IMR-90 (cell line): ENCODE data around the gene SBK3.

Experiments used
- BHLHE40 ChIP-seq: fragments of 150-350 bp; IDR thresholded peaks from 2 replicates; pipeline ENCODE4 v1.6.1; 2016; ENCODE audit warnings: mild to moderate bottlenecking, low read depth, low read length
- CEBPB ChIP-seq: IDR thresholded peaks from 2 replicates; pipeline ENCODE4 v1.6.1; 2012; ENCODE audit warnings: low read depth, low read length, improper control_type of control experiment
- CHD1 ChIP-seq: IDR thresholded peaks from 2 replicates; pipeline ENCODE4 v1.6.1; 2012; ENCODE audit warnings: low read depth, low read length, improper control_type of control experiment
- POLR2A ChIP-seq: IDR thresholded peaks from 2 replicates; pipeline ENCODE4 v1.6.1; 2012; ENCODE audit warnings: mild to moderate bottlenecking, low read depth, low read length
- RAD21 ChIP-seq: IDR thresholded peaks from 2 replicates; pipeline ENCODE4 v1.6.1; 2012; ENCODE audit warnings: low read length, improper control_type of control experiment
- RCOR1 ChIP-seq: IDR thresholded peaks from 2 replicates; pipeline ENCODE4 v1.6.1; 2012; ENCODE audit warnings: mild to moderate bottlenecking, low read length, improper control_type of control experiment; ENCODE audit not compliant: insufficient replicate concordance
- RFX5 ChIP-seq: IDR thresholded peaks from 2 replicates; pipeline ENCODE4 v1.8.0; 2012; ENCODE audit warnings: low read depth, mild to moderate bottlenecking, low read length, moderate library complexity
- SMC3 ChIP-seq: fragments of 150-350 bp; IDR thresholded peaks from 2 replicates; pipeline ENCODE4 v1.6.1; 2016; ENCODE audit warnings: low read depth, mild to moderate bottlenecking, antibody characterized with exemption, low read length, moderate library complexity
- TF ChIP-seq, protein P1 (sequence below): conservative IDR thresholded peaks from 2 replicates; pipeline ENCODE4 v1.5.1; 2012; ENCODE audit warnings: mild to moderate bottlenecking, low read depth, low read length, improper control_type of control experiment
- TF ChIP-seq, protein P2 (sequence below): fragments of 150-350 bp; IDR thresholded peaks from 2 replicates; pipeline ENCODE4 v1.6.1; 2017; ENCODE audit warnings: mild to moderate bottlenecking, antibody characterized with exemption, low read length, low read depth

DNA sequence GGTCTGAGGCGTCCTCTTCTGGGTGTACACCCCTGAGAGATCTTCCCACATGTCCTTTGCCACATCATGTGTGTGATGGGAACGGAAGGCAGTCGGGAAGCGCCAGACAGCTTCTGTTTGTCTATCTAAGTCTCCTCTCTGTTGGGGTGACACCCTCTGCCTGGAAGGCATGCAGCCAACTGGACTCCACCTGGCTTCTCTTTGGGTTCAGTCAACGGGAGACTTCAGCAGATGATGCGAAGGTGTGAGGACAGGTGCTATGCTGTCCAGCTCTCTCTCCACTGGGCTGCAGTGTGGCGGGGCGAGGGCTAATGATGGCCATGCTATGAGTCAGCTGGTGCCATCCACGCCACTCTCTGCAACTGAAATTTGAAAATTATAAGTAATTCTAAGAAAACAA is 14.3 kb upstream of the SBK3 start:
- TF ChIP-seq, protein P1, sequence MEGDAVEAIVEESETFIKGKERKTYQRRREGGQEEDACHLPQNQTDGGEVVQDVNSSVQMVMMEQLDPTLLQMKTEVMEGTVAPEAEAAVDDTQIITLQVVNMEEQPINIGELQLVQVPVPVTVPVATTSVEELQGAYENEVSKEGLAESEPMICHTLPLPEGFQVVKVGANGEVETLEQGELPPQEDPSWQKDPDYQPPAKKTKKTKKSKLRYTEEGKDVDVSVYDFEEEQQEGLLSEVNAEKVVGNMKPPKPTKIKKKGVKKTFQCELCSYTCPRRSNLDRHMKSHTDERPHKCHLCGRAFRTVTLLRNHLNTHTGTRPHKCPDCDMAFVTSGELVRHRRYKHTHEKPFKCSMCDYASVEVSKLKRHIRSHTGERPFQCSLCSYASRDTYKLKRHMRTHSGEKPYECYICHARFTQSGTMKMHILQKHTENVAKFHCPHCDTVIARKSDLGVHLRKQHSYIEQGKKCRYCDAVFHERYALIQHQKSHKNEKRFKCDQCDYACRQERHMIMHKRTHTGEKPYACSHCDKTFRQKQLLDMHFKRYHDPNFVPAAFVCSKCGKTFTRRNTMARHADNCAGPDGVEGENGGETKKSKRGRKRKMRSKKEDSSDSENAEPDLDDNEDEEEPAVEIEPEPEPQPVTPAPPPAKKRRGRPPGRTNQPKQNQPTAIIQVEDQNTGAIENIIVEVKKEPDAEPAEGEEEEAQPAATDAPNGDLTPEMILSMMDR = no peak
- TF ChIP-seq POLR2A = no peak
- TF ChIP-seq CHD1 = no peak
- TF ChIP-seq, protein P2, sequence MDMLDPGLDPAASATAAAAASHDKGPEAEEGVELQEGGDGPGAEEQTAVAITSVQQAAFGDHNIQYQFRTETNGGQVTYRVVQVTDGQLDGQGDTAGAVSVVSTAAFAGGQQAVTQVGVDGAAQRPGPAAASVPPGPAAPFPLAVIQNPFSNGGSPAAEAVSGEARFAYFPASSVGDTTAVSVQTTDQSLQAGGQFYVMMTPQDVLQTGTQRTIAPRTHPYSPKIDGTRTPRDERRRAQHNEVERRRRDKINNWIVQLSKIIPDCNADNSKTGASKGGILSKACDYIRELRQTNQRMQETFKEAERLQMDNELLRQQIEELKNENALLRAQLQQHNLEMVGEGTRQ = no peak
- TF ChIP-seq RAD21 = no peak
- no peak for TF ChIP-seq SMC3
- no peak for TF ChIP-seq RCOR1
- TF ChIP-seq CEBPB = no peak
- TF ChIP-seq RFX5 = no peak
- TF ChIP-seq BHLHE40 = no peak
